ENCODE data around the gene MUC2. TPM values are rescaled to one million over a fixed set of nuclear protein-coding genes. Genes with fewer than 3 reads are reported as not detected.

The MUC2 gene
- total and polyA plus RNA-seq, 9 of the 15 experiments (the other 6 are each of a cell fraction or from before 2014, with no cell fraction given): under 0.01 to 0.18 TPM; not detected in 7

DNA sequence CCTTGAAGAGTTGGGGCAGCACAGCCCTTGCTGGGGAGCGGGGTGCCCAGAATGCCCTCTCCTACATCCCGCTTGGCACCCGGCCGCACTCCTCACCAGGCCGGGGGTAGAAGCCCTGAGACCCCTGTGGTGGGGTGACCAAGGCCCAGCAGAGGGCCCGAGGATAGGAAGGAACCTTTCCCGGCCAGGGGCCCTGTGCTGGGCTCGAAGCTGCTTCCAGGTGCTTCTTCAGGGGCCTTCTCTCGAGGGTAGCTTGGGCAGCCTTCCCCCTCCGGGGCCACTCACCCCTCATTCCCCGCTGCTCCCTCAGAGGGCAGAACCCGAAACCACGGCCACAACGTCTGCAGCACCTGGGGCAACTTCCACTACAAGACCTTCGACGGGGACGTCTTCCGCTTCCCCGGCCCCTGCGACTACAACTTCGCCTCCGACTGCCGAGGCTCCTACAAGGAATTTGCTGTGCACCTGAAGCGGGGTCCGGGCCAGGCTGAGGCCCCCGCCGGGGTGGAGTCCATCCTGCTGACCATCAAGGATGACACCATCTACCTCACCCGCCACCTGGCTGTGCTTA, 752 bp downstream of the MUC2 start:
- peak; percentile 33; the same call in 1 of the 3 replicates for ATAC-seq
- no TSS peak for BruUV-seq (replicated peaks)
- ChIA-PET CTCF (ENCODE audit: low intra/inter-chr PET ratio) (no interaction called here), POLR2A (no interaction called here)
- no peak overlapping the region for H3K4me2 ChIP-seq (ENCODE audit: insufficient read depth, low read length)
- H3K36me3 ChIP-seq (ENCODE audit: control insufficient read depth, insufficient read depth, low read length): no peaks in the 10 kb centered on the region
- no peak for FAIRE-seq
- H3K27me3 ChIP-seq (ENCODE audit: control insufficient read depth in 2 of 2, insufficient read depth in 2 of 2, low read length in 2 of 2): peaks cover 3 to 28% of the 10 kb centered on the region in 2 experiments; a peak in 4 of 5 replicates
- in situ Hi-C loops (cut with MboI) (no loop called here), intact Hi-C loops (cut with micrococcal nuclease) (no loop called here)
- H3K4me3 ChIP-seq: no peak overlapping the region
- H3K9me1 ChIP-seq (ENCODE audit: control insufficient read depth, insufficient read depth, low read length): no peaks in the 10 kb centered on the region
- TF ChIP-seq TBP (optimal IDR thresholded peaks at IDR 0.05; ENCODE audit: low read depth, low read length) (no peak), CREM (IDR thresholded peaks at IDR 0.05; ENCODE audit: low read depth) (no peak), LEF1 (IDR thresholded peaks at IDR 0.05) (no peak), ATF7 (IDR thresholded peaks at IDR 0.05) (no peak), ETV6 (IDR thresholded peaks at IDR 0.05; ENCODE audit: borderline replicate concordance in 1 of 2, low read depth in 2 of 2, low read length in 1 of 2) (no peak), ETV6 (CRISPR knock-in tag; IDR thresholded peaks at IDR 0.05; ENCODE audit: borderline replicate concordance) (no peak), KAT2B (IDR thresholded peaks at IDR 0.05; ENCODE audit: low read depth, low read length) (no peak)
- TF ChIP-seq, protein P1, sequence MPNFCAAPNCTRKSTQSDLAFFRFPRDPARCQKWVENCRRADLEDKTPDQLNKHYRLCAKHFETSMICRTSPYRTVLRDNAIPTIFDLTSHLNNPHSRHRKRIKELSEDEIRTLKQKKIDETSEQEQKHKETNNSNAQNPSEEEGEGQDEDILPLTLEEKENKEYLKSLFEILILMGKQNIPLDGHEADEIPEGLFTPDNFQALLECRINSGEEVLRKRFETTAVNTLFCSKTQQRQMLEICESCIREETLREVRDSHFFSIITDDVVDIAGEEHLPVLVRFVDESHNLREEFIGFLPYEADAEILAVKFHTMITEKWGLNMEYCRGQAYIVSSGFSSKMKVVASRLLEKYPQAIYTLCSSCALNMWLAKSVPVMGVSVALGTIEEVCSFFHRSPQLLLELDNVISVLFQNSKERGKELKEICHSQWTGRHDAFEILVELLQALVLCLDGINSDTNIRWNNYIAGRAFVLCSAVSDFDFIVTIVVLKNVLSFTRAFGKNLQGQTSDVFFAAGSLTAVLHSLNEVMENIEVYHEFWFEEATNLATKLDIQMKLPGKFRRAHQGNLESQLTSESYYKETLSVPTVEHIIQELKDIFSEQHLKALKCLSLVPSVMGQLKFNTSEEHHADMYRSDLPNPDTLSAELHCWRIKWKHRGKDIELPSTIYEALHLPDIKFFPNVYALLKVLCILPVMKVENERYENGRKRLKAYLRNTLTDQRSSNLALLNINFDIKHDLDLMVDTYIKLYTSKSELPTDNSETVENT (CRISPR knock-in tag; IDR thresholded peaks at IDR 0.05): no peak
- TF ChIP-seq, protein P2, sequence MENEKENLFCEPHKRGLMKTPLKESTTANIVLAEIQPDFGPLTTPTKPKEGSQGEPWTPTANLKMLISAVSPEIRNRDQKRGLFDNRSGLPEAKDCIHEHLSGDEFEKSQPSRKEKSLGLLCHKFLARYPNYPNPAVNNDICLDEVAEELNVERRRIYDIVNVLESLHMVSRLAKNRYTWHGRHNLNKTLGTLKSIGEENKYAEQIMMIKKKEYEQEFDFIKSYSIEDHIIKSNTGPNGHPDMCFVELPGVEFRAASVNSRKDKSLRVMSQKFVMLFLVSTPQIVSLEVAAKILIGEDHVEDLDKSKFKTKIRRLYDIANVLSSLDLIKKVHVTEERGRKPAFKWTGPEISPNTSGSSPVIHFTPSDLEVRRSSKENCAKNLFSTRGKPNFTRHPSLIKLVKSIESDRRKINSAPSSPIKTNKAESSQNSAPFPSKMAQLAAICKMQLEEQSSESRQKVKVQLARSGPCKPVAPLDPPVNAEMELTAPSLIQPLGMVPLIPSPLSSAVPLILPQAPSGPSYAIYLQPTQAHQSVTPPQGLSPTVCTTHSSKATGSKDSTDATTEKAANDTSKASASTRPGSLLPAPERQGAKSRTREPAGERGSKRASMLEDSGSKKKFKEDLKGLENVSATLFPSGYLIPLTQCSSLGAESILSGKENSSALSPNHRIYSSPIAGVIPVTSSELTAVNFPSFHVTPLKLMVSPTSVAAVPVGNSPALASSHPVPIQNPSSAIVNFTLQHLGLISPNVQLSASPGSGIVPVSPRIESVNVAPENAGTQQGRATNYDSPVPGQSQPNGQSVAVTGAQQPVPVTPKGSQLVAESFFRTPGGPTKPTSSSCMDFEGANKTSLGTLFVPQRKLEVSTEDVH (IDR thresholded peaks at IDR 0.05; ENCODE audit: low read depth, partially characterized antibody): no peak
- TF ChIP-seq, protein P3, sequence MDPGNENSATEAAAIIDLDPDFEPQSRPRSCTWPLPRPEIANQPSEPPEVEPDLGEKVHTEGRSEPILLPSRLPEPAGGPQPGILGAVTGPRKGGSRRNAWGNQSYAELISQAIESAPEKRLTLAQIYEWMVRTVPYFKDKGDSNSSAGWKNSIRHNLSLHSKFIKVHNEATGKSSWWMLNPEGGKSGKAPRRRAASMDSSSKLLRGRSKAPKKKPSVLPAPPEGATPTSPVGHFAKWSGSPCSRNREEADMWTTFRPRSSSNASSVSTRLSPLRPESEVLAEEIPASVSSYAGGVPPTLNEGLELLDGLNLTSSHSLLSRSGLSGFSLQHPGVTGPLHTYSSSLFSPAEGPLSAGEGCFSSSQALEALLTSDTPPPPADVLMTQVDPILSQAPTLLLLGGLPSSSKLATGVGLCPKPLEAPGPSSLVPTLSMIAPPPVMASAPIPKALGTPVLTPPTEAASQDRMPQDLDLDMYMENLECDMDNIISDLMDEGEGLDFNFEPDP (CRISPR knock-in tag; IDR thresholded peaks at IDR 0.05): no peak
- H3K9me3 ChIP-seq (replicated peaks; ENCODE audit: control insufficient read depth, insufficient read depth, low read depth, low read length): no peaks in the 10 kb centered on the region
- DNase-seq (ENCODE audit: extremely low read depth in 1 of 4, low spot score in 3 of 4): no peak
- H3K9ac ChIP-seq (ENCODE audit: insufficient read depth in 1 of 2, low read depth in 2 of 2, low read length in 2 of 2): no peak overlapping the region
- H3K27ac ChIP-seq (ENCODE audit: extremely low read depth, low read depth, low read length): no peak overlapping the region
- H2AFZ ChIP-seq (ENCODE audit: low read depth, low read length): no peak overlapping the region
- H3K79me2 ChIP-seq (ENCODE audit: control insufficient read depth, insufficient read depth, low read length): no peaks in the 10 kb centered on the region
- peaks cover 8% of the 10 kb centered on the region; the same call in 1 of the 2 replicates for H4K20me1 ChIP-seq (replicated peaks; ENCODE audit: control insufficient read depth, insufficient read depth, low read length)
- peaks cover 0 to 19% of the 10 kb centered on the region in 2 experiments; a peak in 3 of 5 replicates for H3K4me1 ChIP-seq (replicated peaks in 1 of 2; ENCODE audit: control insufficient read depth in 2 of 2, insufficient read depth in 2 of 2, low read length in 2 of 2)
- 11% methylated on average over 26 of the region's 28 CpGs for WGBS (ENCODE audit: insufficient coverage, low coverage, missing lambda C conversion rate)
